ENCODE data around the gene PTPRM.

Gene PTPRM

DNA sequence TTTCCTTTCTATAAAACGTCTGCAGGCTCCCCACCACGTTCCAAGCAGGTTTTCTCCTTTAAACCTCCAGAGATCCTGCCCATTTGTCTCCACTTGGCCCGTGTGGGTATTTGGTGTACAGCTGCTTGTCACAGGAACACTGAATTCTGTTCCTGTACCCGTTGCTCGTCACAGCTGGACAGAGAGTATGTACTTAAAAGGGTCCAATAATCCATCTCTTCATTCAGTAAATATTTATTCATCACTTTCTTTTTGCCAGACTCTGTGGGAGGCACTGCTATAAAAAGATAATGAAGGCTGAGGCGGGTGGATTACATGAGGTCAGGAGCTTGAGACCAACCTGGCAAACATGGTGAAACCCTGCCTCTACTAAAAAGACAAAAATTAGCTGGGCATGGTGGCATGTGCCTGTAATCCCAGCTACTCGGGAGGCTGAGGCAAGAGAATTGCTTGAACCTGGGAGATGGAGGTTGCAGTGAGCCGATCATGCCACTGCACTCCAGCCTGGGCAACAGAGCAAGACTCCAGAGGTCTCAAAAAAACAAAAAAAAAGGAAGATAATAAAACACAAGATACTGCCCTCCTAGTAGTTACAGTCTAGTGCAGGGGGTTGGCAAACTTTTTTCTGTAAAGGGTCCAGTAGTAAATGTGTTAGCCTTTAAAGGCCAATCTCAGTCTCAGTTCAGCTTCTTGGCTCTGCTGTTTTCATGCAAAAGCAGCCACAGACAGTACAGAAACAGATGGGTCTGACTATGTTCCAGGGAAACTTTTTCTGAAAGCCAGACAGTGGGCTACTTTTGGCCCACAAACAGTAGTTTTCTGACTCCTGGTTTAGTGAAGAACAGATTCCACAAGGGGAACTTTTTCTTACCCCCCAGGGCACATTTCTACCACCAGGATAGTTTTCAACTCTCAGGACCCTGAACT lies 732.2 kb downstream of the PTPRM start:
- DNase-seq: no peak

DNA sequence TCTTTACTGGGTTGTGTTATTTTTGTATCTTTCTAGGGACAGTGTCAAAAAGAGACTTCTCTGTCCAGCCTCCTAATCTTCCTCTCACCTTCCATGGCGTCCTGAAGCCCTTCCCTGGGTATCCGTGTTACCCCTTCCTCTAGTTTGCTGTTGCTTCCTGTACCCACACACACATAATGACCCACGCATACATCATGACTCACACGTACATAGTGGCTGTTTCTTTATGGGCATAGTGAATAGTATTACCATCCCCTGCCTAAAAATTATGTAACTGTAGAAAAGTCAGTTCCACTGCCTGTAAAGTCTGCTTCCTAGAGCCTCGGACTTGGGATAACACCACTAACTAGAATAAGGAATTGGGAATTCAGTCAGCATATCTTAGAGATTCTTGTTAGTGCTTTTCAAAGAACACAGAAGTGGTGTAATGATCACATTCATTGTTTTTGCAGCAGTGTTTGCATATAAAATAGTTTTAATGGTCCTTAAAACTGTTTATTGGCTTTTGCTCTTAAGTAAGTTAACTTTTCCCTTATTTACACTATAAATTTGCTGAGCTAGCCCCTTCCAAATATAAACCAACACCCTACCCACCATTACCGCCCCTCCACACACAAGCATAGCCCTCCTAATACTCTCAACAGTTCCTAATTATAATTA lies 733.8 kb downstream of the PTPRM start:
- no peak for DNase-seq

DNA sequence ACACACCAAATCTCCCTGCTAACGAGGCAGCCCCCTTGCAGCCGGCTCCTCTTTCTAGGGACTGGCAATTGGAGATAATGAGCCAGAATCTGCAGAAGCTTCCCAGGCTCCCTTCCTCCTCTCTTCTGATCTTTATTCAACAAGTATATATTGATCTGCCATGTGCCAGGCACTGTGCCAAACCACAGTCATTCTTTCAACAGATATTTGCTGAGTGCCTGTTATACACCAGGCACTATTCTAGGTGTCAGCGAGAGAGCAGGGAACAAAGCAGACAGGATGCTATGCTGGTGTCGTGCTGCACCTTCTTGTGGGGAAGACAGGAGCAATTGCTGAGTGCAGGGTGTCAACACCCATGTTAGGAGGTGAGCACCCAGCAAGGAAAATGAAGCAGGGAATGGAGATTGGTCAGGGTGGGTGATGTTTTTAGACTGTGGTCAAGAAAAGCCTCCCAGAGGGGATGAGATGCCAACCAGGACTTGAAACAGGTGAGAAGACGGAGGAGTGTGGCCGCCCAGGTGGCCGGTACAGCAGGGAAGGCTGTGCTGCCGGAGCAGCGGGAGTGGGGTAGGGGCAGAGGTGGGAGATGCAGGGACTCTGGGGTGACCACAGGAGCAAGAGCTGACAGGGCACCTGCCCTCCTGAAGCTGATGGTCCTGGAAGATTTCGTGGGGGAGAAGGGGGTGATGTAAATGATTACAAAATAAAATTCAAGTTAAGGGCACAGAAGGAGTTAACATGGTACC lies 734.5 kb downstream of the PTPRM start:
- DNase-seq: no peak

DNA sequence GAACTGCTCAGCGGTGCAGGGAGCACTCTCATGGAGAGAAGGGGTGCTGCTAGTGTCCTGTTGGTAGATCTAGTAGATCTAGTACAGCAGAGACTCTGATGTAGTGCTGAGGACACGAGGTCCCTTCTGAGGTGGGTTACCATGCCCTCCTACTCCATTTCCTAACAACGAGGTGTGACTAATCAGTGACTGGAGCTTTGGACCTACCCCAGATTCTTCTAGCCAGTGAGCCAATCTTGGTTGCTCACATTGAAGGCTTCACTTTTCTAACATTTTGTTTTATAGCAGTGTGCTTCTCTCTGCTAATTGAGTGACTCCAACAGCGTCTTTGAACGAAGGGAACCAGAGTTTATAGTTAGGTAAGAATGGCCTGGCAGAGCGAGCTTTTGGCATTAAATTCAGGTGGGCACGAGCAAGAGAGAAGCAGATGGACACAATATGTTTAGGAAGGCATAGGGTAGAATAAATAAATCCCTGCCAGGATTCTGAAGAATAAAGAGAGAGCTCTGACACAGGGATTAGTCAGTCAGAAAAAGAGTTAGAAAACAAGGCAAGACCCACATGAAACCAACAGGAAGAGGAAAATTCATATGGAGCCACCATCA lies 736.1 kb downstream of the PTPRM start:
- no peak for DNase-seq

DNA sequence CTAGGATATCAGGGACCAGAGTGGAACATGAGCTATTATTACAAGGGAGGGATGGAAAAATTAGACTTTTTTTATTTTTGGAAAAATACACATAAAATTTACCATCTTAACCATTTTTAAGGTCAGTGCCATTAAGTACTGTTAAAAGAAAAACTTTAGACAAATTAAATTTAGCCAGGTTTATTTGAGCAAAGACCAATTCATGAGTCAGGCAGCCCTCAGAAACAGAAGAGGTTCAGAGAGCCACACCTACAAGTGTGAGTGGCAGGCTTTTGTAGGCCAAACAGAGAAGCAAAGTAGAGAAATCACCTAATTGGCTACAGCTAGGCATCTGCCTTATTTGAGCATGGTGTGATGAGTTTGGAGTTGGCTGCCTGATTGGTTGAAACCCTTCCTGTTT lies 740.8 kb downstream of the PTPRM start:
- no peak for DNase-seq

DNA sequence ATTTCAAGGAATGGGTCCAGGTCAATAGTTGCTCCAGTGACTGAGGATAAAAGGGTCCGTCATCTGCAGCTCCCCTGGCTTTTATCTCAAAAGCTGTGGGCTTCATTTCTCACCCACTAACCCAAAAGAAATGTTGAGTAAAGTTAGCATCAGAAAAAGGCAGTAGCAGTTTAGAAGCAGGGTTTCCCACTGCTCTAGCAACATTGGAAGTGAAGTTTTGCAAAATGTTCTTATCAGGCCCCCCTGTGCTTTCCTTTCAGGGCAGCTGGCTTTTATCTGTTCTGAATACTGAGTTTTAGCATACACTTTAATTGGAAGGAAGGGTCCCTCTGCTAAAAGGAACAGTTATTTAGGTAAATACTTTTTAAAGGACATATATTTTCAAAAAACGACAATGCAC lies 745.9 kb downstream of the PTPRM start:
- DNase-seq: no peak

DNA sequence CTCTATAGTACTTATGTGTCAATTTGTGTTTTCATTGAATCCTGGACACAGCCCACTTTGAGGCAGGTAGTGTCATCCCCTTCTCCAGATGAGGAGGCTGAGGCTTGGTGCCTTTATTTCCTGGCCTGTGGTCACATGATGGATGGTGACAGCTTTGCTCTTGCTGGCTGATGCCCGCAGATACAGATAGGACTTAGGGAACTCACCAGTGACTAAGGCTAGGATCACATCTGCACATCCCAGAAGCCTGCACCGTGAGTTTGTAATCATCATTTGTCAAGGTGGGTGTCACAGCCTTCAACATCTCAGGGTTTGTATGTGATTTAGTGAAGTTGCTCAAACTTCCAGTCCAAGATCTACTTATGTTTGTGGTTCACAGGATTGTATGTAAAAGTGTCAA lies 747.0 kb downstream of the PTPRM start:
- no peak for DNase-seq

DNA sequence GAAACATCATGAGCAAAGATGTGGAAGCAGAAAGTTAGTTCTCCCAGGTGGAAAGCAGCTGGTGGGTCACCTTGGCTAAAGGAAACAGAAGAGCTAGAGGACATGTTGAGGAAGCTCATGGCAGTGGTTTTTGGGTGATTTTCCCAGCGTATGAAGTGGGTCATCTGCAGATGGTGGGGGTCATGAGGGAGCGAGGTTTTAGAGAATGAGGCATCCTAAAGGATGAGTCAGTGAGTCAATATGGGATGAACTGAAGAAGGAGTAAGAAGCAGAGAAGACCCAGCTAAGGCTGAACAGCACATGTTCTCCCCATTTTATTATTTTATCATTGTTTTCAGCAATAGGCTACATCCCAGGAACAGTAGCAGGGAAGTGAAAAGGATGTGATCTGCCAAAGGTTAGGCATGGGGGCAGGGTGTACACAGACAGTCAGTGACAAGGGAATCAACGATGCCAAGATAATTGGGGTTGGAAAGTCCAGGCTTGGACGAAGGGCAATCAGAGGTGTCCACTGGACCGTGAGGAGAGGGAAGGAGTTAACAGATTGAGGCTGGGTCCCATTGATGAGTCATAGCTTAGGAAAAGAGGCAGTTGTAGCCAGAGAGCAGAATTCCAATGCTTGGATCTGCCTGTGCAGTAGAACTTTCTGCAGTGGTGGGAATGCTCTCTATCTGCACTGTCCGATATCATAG lies 752.8 kb downstream of the PTPRM start:
- DNase-seq: no peak

DNA sequence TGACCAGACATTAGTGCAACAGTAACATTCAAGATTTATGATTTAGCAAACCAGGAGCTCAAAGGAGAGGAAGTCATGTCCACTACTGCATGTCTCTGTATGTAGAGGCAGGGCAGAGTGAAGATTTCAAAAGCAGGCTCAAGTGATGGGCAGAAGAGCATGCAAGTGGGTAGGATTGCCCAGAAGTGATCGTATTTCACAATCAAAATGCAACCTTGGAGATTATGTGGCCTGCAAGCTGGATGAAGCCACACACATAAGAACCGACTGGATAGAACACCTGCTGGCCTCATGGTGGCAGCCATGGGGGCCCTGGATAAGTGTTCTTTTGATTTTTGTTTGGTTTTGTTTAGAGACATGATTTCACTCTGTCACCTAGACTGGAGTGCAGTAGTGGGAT lies 755.4 kb downstream of the PTPRM start:
- DNase-seq: no peak

DNA sequence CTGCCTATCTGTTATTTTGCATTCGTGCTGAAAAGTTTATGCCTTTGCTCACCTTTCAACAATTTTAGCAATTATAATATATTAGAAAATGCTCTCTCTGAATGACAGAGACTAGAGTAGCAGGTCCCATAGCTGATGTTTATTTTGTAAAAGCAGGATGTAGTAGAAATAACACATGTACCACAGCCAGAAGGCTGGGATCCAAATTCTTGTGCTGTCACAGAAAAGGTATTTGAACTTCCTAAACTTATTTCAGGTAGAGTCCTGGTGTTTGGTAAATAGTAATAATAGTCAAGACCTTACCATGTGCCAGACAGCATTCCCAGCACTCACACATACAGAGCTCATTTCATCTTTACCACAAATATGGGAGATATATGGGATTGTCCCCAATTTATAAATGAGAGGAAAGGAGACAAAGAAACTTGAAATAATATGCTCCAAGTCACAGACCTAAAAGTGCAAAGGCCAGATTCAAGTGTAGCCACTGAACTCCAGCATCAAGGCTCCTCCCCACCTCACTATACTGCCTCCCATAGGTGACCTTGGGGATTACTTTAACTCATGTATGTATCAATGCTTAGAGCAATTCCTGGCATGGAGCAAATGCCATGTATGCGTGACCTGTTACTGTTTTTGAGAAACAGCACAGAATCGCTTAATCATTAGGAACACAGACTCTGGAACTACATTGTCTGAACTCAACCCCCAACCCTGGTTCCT lies 757.4 kb downstream of the PTPRM start:
- DNase-seq: no peak

DNA sequence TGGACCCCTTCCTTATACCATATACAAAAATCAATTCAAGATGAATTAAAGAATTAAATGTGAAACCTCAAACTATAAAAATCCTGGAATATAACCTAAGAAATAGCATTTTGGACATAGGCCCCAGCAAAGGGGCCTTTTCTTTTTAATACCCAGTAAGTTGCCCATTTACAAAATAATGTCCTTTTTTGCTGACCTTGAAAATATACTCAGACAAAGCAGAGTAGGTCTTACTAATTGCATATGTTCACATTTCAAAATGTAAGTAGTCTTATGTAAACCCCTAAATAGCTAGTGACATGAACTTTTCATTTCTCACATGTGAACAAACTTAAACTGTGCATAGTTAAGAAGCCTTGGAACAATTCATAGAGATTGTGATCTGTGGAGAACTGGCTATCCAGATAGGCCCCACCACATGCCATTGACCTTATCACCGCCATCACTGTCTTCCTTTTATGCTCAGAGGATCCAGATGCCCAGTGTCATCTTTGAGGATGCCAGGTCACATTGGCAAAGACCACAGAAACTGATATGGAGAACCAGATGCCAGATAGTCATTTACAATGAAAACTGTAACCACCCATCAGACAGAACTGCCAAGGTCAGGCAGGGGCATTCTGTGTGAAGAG lies 759.8 kb downstream of the PTPRM start:
- DNase-seq: no peak

DNA sequence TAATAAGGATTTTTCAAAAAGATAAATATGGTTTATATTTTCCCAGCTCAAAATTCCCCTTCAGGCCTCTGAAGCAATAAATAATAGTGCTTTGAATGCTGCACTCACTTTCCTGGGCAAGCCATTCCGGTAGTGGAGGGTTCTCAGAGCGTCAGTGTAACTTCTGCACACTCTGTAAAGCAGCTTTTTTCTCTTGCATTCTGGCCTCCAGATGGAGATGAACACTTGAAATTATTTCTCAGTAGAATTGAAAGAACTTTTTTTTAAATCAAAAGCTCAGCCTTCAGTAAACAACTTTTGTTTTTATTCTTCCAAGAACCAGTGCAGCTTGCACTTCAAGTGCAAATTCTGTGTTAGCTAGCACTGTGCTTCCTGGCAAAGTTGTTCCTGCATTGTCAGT lies 761.0 kb downstream of the PTPRM start:
- no peak for DNase-seq

DNA sequence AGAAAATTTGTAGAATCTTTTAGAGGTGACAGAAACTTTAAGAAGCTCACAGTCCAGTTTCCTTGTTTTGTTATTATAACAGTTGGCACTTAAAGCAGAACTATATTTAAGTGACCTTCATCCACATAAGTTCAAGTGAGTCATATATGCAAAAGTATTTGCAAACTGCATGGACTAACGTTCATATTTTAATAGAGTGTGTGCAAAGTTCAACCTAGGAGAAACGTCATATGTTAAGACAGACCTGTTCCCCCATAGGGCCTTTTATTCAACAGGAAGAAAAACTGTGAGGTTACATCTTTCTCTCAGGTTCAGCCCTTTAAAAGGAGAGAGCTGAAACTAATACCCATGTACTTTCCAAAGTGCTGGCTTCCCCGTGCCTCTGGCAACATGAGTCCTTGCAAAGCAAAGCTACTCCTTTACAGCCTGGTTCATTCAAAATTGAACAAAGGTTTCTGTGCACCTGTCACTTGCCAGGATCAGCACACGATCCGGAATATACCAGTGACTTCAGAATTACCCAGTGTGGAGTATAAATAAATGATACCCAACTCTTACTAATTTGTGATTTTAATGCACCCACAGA lies 762.2 kb downstream of the PTPRM start:
- DNase-seq: no peak

DNA sequence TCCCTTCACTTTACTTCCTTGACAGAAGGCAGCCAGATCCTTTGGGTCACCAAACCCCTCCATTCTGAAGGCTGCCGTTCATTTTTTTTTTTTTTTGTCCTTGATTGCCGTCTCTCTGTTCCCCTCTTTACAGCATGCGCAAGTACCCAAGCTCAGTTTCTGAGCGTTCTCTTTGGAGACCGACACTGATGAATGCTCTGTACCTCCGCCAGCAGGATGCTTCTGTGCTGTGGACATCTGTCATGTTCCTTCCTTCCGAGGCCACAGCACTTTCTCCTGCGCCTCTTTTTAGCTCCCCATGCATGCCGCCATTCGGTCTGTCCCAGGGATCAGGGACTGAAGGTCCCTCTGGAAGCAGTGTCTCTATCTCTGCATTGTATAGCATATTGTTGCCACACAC lies 763.5 kb downstream of the PTPRM start:
- DNase-seq: no peak

DNA sequence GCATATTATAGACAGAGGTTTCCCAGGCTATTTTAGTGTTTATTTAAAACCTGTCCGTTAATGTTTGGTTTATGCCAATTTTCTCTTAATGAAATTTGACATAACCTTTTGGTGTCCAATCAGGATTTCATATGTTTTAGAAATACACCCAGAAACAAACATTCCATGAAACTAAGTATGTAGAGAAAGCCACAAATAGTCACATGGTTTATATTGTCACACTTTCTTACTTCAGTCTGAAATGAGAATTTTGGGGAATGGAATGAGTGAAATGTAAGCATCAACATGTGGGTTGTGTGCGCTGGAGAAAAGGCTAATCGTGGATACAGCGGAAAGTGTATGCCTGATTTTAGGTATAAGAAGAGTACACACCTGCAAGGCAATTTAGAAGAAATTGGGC lies 765.2 kb downstream of the PTPRM start:
- no peak for DNase-seq

DNA sequence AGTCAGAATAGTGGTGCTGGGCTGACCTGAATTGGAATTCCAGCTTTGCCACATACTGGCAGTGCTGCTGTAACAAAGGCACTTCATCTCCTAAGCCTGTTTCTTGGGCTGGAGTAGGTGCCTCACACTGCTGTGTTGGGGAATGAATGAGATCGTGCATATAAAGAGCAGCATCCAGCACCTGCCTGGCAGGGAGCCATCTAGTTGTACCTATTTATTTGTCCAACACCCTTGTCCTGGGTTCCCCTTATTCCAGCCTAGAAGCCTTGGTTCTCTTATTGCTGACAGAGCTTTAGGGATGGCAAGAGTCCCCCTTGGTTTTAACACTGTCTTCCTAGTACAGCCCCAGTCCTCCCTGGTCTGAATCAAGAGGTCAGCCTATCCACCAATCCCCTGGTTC lies 766.8 kb downstream of the PTPRM start:
- no peak for DNase-seq

DNA sequence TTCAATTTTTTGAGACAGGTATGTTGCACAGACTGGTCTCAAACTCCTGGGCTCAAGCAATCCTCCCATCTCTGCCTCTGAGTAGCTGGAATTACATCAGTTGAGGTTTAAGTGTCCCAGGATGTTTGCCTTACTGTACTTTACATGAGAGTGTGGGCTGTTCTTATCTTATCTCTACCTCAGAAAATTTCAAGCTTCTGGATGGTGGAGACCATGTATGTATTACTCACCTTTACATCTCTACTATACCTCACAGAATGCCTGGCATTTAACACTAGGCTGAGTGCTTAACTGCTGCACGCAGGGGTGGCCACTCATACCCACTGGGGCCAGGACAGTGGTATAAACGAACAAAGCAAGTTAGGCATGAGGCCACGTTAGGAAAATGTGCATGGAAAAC lies 770.1 kb downstream of the PTPRM start:
- DNase-seq: no peak

DNA sequence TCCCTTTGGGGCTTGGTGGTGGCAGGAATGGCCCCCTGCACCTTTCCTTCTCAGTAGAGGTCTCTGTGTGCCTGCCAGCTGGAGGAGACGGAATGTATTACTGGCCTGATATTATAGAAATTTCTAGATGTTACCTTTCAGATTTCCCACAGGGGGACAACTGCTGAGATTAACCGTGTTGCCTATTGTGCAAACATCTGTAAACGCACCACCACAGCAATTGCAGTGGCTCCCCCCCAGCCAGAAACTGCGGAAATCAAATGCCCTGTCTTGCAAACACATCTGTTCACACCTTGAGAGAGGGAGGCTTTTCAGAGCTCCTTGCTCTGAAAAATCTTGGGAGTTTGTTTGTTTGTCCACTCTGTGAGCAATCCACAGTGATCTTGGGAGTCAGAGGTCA lies 772.1 kb downstream of the PTPRM start:
- DNase-seq: no peak

DNA sequence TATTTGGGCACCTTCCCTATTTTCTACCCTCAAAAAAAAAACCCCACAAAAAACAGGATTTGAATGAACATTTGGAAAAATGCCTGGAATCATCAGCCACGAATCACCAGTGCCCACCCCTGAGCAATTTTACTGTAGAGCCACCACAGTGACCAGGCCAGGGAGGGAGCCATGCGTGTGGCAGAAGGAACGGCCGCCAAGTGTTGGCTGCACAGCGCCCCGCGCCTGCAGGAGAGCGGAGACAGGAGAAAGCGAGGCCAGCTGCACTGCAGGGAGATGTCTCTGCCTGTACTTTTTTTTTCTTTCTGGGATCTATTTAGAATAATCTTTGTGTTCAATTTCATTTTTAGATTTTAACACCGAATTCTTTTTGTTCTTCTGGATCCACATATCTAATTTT lies 772.8 kb downstream of the PTPRM start:
- DNase-seq: no peak

DNA sequence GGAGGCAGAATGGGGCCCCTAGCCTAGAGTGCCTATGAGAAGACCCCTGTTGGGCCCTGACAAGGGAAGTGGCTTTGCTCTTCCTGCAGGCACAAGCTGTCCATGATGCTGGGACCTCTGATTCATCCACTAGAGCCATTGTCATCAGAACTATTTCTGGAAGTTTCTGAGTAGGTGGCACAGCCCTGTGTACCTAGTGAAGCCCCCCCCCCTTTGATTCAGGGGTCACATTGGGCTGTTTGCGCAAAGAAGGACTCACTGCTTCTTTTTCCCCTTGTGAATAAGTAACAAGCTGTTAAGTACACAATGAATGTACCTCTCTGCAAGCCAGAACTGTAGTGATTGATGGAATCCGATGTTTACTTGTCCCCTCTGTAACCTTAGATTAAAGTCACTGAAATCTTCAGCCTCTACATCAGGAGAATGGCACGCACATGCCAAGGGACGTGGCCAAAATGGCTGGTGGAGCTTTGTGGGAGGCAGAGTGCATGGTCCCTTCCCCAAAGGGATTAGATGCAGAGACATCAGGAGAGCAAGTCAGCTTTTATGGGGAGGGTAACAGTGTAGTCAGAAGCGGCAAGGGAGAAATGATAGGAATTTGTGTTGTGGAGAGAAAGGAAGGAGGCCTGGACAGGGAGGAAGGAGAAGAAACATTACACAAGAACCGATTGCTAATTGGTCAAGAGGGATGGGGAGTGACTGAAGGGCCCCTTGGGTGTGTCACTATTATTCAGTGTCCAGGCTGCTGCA lies 774.5 kb downstream of the PTPRM start:
- peak; percentile 53 for DNase-seq

All from retina (tissue), 1 donor.